Ureter (tissue), 1 donor: ENCODE results near the gene C1orf94. TPM values are rescaled to one million over a fixed set of nuclear protein-coding genes. Genes with fewer than 3 reads are reported as not detected.
"Not testable (repeated sequence)": the region's sequence is repeated elsewhere in the genome, so short reads cannot be mapped to it uniquely, and the experiment has no call there.

ENCODE experiments used
- DNase-seq: peaks from one replicate; pipeline ENCODE4 v3.0.0-alpha.2; 2020; ENCODE audit warnings: low spot score
- total RNA-seq: library from RNA; stranded (reverse); gene quantifications from one replicate; pipeline ENCODE4 v1.2.4, GENCODE V29; 2023
- donor health status: DM: yes; HTN: yes; CAD: no.

The C1orf94 gene
- total RNA-seq, 1 donor from 2014 or later, result not detected

GRCh38 chr1:34164771-34165391, 11.8 kb upstream of the C1orf94 start, which contains the start of gene CSMD2:
Gene CSMD2 (minus strand): TSS chr1:34165230. CDS start chr1:34165097, 133 bp downstream.
- DNase-seq, result no peak

GRCh38 chr1:34165422-34165921, 11.2 kb upstream of the C1orf94 start:
- no peak for DNase-seq

- DNase-seq, result no peak
Observed at GRCh38 chr1:34166191-34166624, 10.5 kb upstream of the C1orf94 start.

- DNase-seq, result no peak
Observed at GRCh38 chr1:34166625-34167361, 9.9 kb upstream of the C1orf94 start.

- no peak for DNase-seq
Observed at GRCh38 chr1:34167389-34167788, 9.3 kb upstream of the C1orf94 start.

- no peak for DNase-seq
Observed at GRCh38 chr1:34175744-34176143, 963 bp upstream of the C1orf94 start.

GRCh38 chr1:34178072-34178471, 1.4 kb downstream of the C1orf94 start:
- DNase-seq, result no peak

- not testable (repeated sequence) for DNase-seq
Observed at GRCh38 chr1:34183381-34183780, 6.7 kb downstream of the C1orf94 start.

GRCh38 chr1:34186741-34187494, 10.2 kb downstream of the C1orf94 start:
- no peak for DNase-seq

- DNase-seq, result no peak
Observed at GRCh38 chr1:34188418-34188817, 11.7 kb downstream of the C1orf94 start.

GRCh38 chr1:34188985-34189384, 12.3 kb downstream of the C1orf94 start:
- DNase-seq, result no peak

- no peak for DNase-seq
Observed at GRCh38 chr1:34190692-34191091, 14.0 kb downstream of the C1orf94 start.

- DNase-seq, result no peak
Observed at GRCh38 chr1:34192621-34193020, 15.9 kb downstream of the C1orf94 start.

- DNase-seq, result no peak
Observed at GRCh38 chr1:34199927-34200326, 23.2 kb downstream of the C1orf94 start.

- DNase-seq, result no peak
Observed at GRCh38 chr1:34212673-34213072, 36.0 kb downstream of the C1orf94 start.

- no peak for DNase-seq
Observed at GRCh38 chr1:34213956-34214355, 37.2 kb downstream of the C1orf94 start.

- DNase-seq, result no peak
Observed at GRCh38 chr1:34231441-34231840, 54.7 kb downstream of the C1orf94 start.

- DNase-seq, result no peak
Observed at GRCh38 chr1:34235594-34235993, 58.9 kb downstream of the C1orf94 start.

- DNase-seq, result no peak
Observed at GRCh38 chr1:34236089-34236488, 59.4 kb downstream of the C1orf94 start.

- DNase-seq, result no peak
Observed at GRCh38 chr1:34237151-34237815, 60.6 kb downstream of the C1orf94 start.

GRCh38 chr1:34245967-34246366, 69.3 kb downstream of the C1orf94 start:
- DNase-seq, result no peak

GRCh38 chr1:34250342-34250741, 73.6 kb downstream of the C1orf94 start:
- DNase-seq, result no peak
